Measurements from ENCODE around the gene ETV3L. TPM values are rescaled to one million over a fixed set of nuclear protein-coding genes. Genes with fewer than 3 reads are reported as not detected.

Gene ETV3L
- total and polyA plus RNA-seq, 2 of the 8 experiments (the other 6 are each of a cell fraction or from before 2014, with no cell fraction given) = 0.17 to 0.26 TPM

DNA sequence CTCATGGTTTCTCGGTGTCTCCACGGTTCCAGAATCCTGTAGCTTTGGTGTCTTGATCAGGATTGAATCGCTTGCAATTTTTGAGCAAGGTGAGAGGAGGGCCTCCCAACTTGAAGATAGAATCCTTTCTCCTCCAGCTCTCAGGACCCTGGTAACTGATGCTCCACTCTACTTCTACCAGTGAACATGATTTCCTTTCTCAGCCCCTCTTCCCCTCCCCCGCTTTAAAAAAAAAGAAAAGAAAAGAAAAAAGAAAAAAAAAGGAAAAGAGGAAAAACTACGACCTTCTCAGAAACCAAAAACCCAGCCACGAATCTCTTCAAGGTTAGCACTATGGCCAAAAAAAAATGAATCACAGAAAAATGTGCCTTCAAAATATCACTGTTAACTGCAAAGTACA, 55.3 kb downstream of the ETV3L start:
- no peak overlapping the region for H2BK12ac ChIP-seq (ENCODE audit: low read depth, low read length)
- peaks cover 0 to 60% of the 10 kb centered on the region in 2 experiments for H3K79me2 ChIP-seq (ENCODE audit: control insufficient read depth in 1 of 2, insufficient read depth in 2 of 2, low read length in 2 of 2)
- WGBS, 2 experiments (ENCODE audit: extremely low coverage in 1 of 2, insufficient coverage in 1 of 2, insufficient read length in 1 of 2, insufficient replicate concordance in 2 of 2, low coverage in 1 of 2, low lambda C conversion rate in 2 of 2, missing lambda C conversion rate in 1 of 2) = 36% methylated on average over 4 of the region's 6 CpGs; no CpG with 5 or more reads in 1 of the 2 experiments
- ChIA-PET CTCF (ENCODE audit: partially characterized antibody) (interaction anchor here (0.7 to 1.9 kb wide), 7 partner anchors 10 to 112 kb away, joined by 3 to 8 read pairs (median 4); no protein-coding TSS in a partner anchor), POLR2A (ENCODE audit: partially characterized antibody) (interaction anchor here (1.3 to 2.0 kb wide), 4 partner anchors 10 to 47 kb away, joined by 3 to 10 read pairs (median 4); no protein-coding TSS in a partner anchor)
- no peak overlapping the region for H3K56ac ChIP-seq (replicated peaks; ENCODE audit: insufficient read length, low read depth, low read length)
- peaks cover 1% of the 10 kb centered on the region; the same call in 1 of the 2 replicates for H3K79me1 ChIP-seq (ENCODE audit: low read depth, low read length)
- H2BK120ac ChIP-seq (replicated peaks; ENCODE audit: low read depth, low read length) = no peak overlapping the region
- no peak overlapping the region for H3K18ac ChIP-seq (ENCODE audit: extremely low read depth, low read length)
- FAIRE-seq (no peak), DNase-seq (ENCODE audit: low read depth in 1 of 2, low spot score in 2 of 2) (no peak)
- no peaks in the 10 kb centered on the region for H3K27me3 ChIP-seq (replicated peaks in 1 of 4; ENCODE audit: control insufficient read depth in 3 of 4, extremely low read depth in 1 of 4, insufficient read depth in 3 of 4, low read length in 3 of 4)
- H4K20me1 ChIP-seq (replicated peaks in 1 of 2; ENCODE audit: control insufficient read depth in 1 of 2, insufficient read depth in 2 of 2, low read length in 2 of 2) = peaks cover 4 to 12% of the 10 kb centered on the region in 2 experiments
- no peak overlapping the region for H3K4ac ChIP-seq (replicated peaks; ENCODE audit: insufficient read length, low read depth, low read length)
- H3K36me3 ChIP-seq (ENCODE audit: control insufficient read depth in 2 of 4, insufficient read depth in 4 of 4, low read length in 3 of 4) = no peaks in the 10 kb centered on the region
- no peak overlapping the region for H2AFZ ChIP-seq (ENCODE audit: low read length)
- peak overlapping the region; percentile 82 to 93 for H3K4me2 ChIP-seq (ENCODE audit: insufficient read depth in 1 of 2, low read depth in 2 of 2, low read length in 2 of 2)
- H4K5ac ChIP-seq (ENCODE audit: insufficient read length, low read depth, low read length) = no peak overlapping the region
- no peak overlapping the region for H4K91ac ChIP-seq (replicated peaks; ENCODE audit: insufficient read length, low read length)
- H3K23me2 ChIP-seq (ENCODE audit: low read depth, low read length) = no peaks in the 10 kb centered on the region; the same call in 1 of the 2 replicates
- H2BK5ac ChIP-seq (ENCODE audit: low read depth, low read length) = no peak overlapping the region
- H3K9ac ChIP-seq (replicated peaks in 1 of 4; ENCODE audit: extremely low read depth in 1 of 4, low read depth in 3 of 4, low read length in 3 of 4) = peak overlapping the region in 1 of 4 experiments; percentile 41; a peak in 1 of 7 replicates
- H2BK15ac ChIP-seq (ENCODE audit: low read length) = no peak overlapping the region
- H3K9me3 ChIP-seq (ENCODE audit: insufficient read depth in 2 of 2, low read depth in 1 of 2, low read length in 1 of 2) = no peaks in the 10 kb centered on the region
- peak overlapping the region; percentile 57 to 99 (median 89); a peak in 7 of 8 replicates for H3K4me3 ChIP-seq (ENCODE audit: extremely low read depth in 1 of 4, insufficient read depth in 2 of 4, low read depth in 3 of 4, low read length in 4 of 4)
- no peak overlapping the region for H3K14ac ChIP-seq (ENCODE audit: insufficient read length)
- H3K23ac ChIP-seq (ENCODE audit: insufficient read length) = no peak overlapping the region
- TF ChIP-seq SAP30 (IDR thresholded peaks at IDR 0.05; ENCODE audit: insufficient read depth, insufficient replicate concordance, low read length) (no peak), RFX5 (IDR thresholded peaks at IDR 0.05; ENCODE audit: borderline replicate concordance, low read depth, low read length) (no peak), RNF2 (IDR thresholded peaks at IDR 0.05; ENCODE audit: borderline replicate concordance, low read depth, low read length, missing control alignments, poor library complexity, severe bottlenecking) (no peak), KDM5A (IDR thresholded peaks at IDR 0.05; ENCODE audit: low read length) (no peak), SP1 (IDR thresholded peaks at IDR 0.05; ENCODE audit: low read depth, low read length) (no peak), TAF7 (optimal IDR thresholded peaks at IDR 0.05; ENCODE audit: borderline replicate concordance, low read depth, low read length) (no peak), GTF2F1 (IDR thresholded peaks at IDR 0.05; ENCODE audit: borderline replicate concordance, low read depth, low read length) (no peak), EP300 (IDR thresholded peaks at IDR 0.05; ENCODE audit: borderline replicate concordance in 1 of 2, low read depth in 2 of 2, low read length in 2 of 2) (no peak), JUN (IDR thresholded peaks at IDR 0.05; ENCODE audit: low read depth, low read length) (no peak), BRCA1 (IDR thresholded peaks at IDR 0.05; ENCODE audit: low read depth, low read length) (no peak), CEBPB (IDR thresholded peaks at IDR 0.05; ENCODE audit: low read depth, low read length) (no peak), RBBP5 (IDR thresholded peaks at IDR 0.05; ENCODE audit: borderline replicate concordance, low read depth, low read length) (no peak)
- H2BK20ac ChIP-seq (ENCODE audit: low read length) = no peak overlapping the region
- no peak overlapping the region for H3K27ac ChIP-seq (ENCODE audit: low read depth, low read length)
- no peak overlapping the region for H2AK5ac ChIP-seq (ENCODE audit: low read depth, low read length)
- H4K8ac ChIP-seq (ENCODE audit: extremely low read depth, insufficient read depth, low read length) = no peak overlapping the region
- peaks cover 4 to 13% (median 7%) of the 10 kb centered on the region in 4 experiments; a peak in 4 of 7 replicates for H3K4me1 ChIP-seq (replicated peaks in 1 of 4; ENCODE audit: control insufficient read depth in 3 of 4, insufficient read depth in 4 of 4, low read length in 3 of 4)
